HepG2 (cell line): ENCODE results near the gene XRCC3. TPM values are rescaled to one million over a fixed set of nuclear protein-coding genes. Genes with fewer than 3 reads are reported as not detected.

ENCODE experiments used
- ADNP ChIP-seq: sonication (generic); formaldehyde crosslinking; IDR thresholded peaks from 2 replicates; pipeline ENCODE4 v1.4.0; 2020; ENCODE audit warnings: missing genetic modification reagents
- AGO2 ChIP-seq: fragments of 200-400 bp; formaldehyde crosslinking; optimal IDR thresholded peaks from 2 replicates; pipeline ENCODE3; 2017; ENCODE audit warnings: mild to moderate bottlenecking, low read depth, low read length, moderate library complexity
- ATF7-NPFF ChIP-seq: sonication (generic); formaldehyde crosslinking; IDR thresholded peaks from 2 replicates; pipeline ENCODE4 v1.8.1; 2023; ENCODE audit warnings: mild to moderate bottlenecking, low read depth, missing genetic modification reagents, moderate library complexity
- FOXP4 ChIP-seq: sonication (generic); formaldehyde crosslinking; IDR thresholded peaks from 2 replicates; pipeline ENCODE4 v1.4.0; 2020; ENCODE audit warnings: missing genetic modification reagents
- MLX ChIP-seq: IDR thresholded peaks from 2 replicates; pipeline ENCODE4 v1.6.1; 2016
- MTERF4 ChIP-seq: sonication (generic); formaldehyde crosslinking; IDR thresholded peaks from 2 replicates; pipeline ENCODE4 v1.8.0; 2023; ENCODE audit warnings: mild to moderate bottlenecking, missing genetic modification reagents
- MTF2 ChIP-seq: sonication (generic); formaldehyde crosslinking; IDR thresholded peaks from 2 replicates; pipeline ENCODE4 v1.5.0; 2020; ENCODE audit warnings: missing genetic modification reagents, borderline replicate concordance
- MXD3 ChIP-seq: IDR thresholded peaks from 2 replicates; pipeline ENCODE4 v1.6.1; 2016; ENCODE audit warnings: mild to moderate bottlenecking, missing biosample characterization, missing genetic modification reagents
- NFE2L2 ChIP-seq: fragments of 150-350 bp; IDR thresholded peaks from 2 replicates; pipeline ENCODE4 v1.6.1; 2014; ENCODE audit warnings: low read length
- POLR2A ChIP-seq, 2 experiments: IDR thresholded peaks; 2 replicates each; pipeline ENCODE4 v1.6.1; 2011; ENCODE audit warnings: low read depth in 2 of 2, low read length in 2 of 2, mild to moderate bottlenecking in 1 of 2, moderate library complexity in 1 of 2; ENCODE audit not compliant: insufficient read depth in 1 of 2
- RBM22 ChIP-seq: fragments of 200-400 bp; formaldehyde crosslinking; optimal IDR thresholded peaks from 2 replicates; pipeline ENCODE3; 2017; ENCODE audit warnings: mild to moderate bottlenecking, low read length, moderate library complexity
- RFX1 ChIP-seq: fragments of 450-650 bp; IDR thresholded peaks from 2 replicates; pipeline ENCODE4 v1.6.1; 2017
- SIX1 ChIP-seq: sonication (generic); formaldehyde crosslinking; IDR thresholded peaks from 2 replicates; pipeline ENCODE4 v1.4.0; 2020; ENCODE audit warnings: missing genetic modification reagents, borderline replicate concordance
- SOX5 ChIP-seq: IDR thresholded peaks from 2 replicates; pipeline ENCODE4 v1.6.1; 2016; ENCODE audit warnings: borderline replicate concordance
- SRY ChIP-seq: sonication (generic); formaldehyde crosslinking; IDR thresholded peaks from 2 replicates; pipeline ENCODE4 v1.8.0; 2022; ENCODE audit warnings: mild to moderate bottlenecking, missing genetic modification reagents
- ZBTB4 ChIP-seq: sonication (generic); formaldehyde crosslinking; IDR thresholded peaks from 2 replicates; pipeline ENCODE4 v1.4.0; 2020; ENCODE audit warnings: missing genetic modification reagents, mild to moderate bottlenecking, borderline replicate concordance
- ZFX ChIP-seq: sonication (generic); formaldehyde crosslinking; IDR thresholded peaks from 2 replicates; pipeline ENCODE4 v1.4.0; 2020; ENCODE audit warnings: mild to moderate bottlenecking, low read depth, missing genetic modification reagents, moderate library complexity
- ZNF710 ChIP-seq: sonication (generic); formaldehyde crosslinking; IDR thresholded peaks from 2 replicates; pipeline ENCODE4 v1.5.0; 2020; ENCODE audit warnings: mild to moderate bottlenecking, missing genetic modification reagents, borderline replicate concordance
- ZNF784 ChIP-seq: sonication (generic); formaldehyde crosslinking; IDR thresholded peaks from 2 replicates; pipeline ENCODE4 v1.5.1; 2020; ENCODE audit warnings: missing genetic modification reagents, mild to moderate bottlenecking, borderline replicate concordance
- polyA plus RNA-seq, 8 experiments: library from polyadenylated mRNA; depleted of rRNA in 3 of 8; stranded (reverse) in 7 of 8; unstranded in 1 of 8; fragments of >200 nt; fragmentation: Illumina TruSeq in 4 of 8; extraction: Trizol in 4 of 8; gene quantifications; 2 replicates each; pipeline versions ENCODE4 v1.2.1 to v1.2.3, GENCODE V29; 2011 to 2016; ENCODE audit warnings: low read depth in 4 of 8, missing spikeins in 1 of 8, mixed read lengths in 1 of 8; ENCODE audit not compliant: insufficient read depth in 1 of 8
- total RNA-seq, 5 experiments: library from RNA; depleted of rRNA; stranded (reverse); fragments of >200 nt; fragmentation: Illumina TruSeq; extraction: Trizol; gene quantifications; 2 replicates each; pipeline ENCODE4 v1.2.3, GENCODE V29; 2016; ENCODE audit warnings: low read depth in 1 of 5

XRCC3 gene
- total and polyA plus RNA-seq, 2 of the 13 experiments (the other 11 are each of a cell fraction or from before 2014, with no cell fraction given), result 5.4 to 25.8 TPM

- no peak for TF ChIP-seq ADNP
- TF ChIP-seq AGO2, result peak; percentile 46
- no peak for TF ChIP-seq ZNF710 (CRISPR knock-in tag)
- TF ChIP-seq MLX, result no peak
- TF ChIP-seq MXD3, result 0 out of 2 replicates have a peak, but pooled peaks have one; percentile 30
- TF ChIP-seq ZBTB4 (CRISPR knock-in tag), result 0 out of 2 replicates have a peak, but pooled peaks have one; percentile 7
- no peak for TF ChIP-seq ZNF784
- TF ChIP-seq RFX1, result no peak
- TF ChIP-seq POLR2A (IDR thresholded peaks at IDR 0.05; ENCODE audit: insufficient read depth in 1 of 2, low read depth in 2 of 2, low read length in 2 of 2), result no peak
- no peak for TF ChIP-seq RBM22
- 0 out of 2 replicates have a peak, but pooled peaks have one; percentile 38 for TF ChIP-seq SRY
- TF ChIP-seq SIX1, result no peak
- no peak for TF ChIP-seq NFE2L2
- no peak for TF ChIP-seq ATF7-NPFF (CRISPR knock-in tag)
- TF ChIP-seq SOX5 (CRISPR knock-in tag), result no peak
- no peak for TF ChIP-seq FOXP4 (CRISPR knock-in tag)
- 0 out of 2 replicates have a peak, but pooled peaks have one; percentile 50 for TF ChIP-seq MTERF4 (CRISPR knock-in tag)
- no peak for TF ChIP-seq MTF2 (CRISPR knock-in tag)
- TF ChIP-seq ZFX (CRISPR knock-in tag), result no peak; the same call in 1 of the 2 replicates
These were observed 995 bp upstream of the XRCC3 start (continued) for GRCh38 chr14:103716091-103716801.
